ENCODE measurements around the gene BBLN.
"Not testable (repeated sequence)": the region's sequence is repeated elsewhere in the genome, so short reads cannot be mapped to it uniquely, and the experiment has no call there.

Gene BBLN, protein sequence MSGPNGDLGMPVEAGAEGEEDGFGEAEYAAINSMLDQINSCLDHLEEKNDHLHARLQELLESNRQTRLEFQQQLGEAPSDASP

DNA sequence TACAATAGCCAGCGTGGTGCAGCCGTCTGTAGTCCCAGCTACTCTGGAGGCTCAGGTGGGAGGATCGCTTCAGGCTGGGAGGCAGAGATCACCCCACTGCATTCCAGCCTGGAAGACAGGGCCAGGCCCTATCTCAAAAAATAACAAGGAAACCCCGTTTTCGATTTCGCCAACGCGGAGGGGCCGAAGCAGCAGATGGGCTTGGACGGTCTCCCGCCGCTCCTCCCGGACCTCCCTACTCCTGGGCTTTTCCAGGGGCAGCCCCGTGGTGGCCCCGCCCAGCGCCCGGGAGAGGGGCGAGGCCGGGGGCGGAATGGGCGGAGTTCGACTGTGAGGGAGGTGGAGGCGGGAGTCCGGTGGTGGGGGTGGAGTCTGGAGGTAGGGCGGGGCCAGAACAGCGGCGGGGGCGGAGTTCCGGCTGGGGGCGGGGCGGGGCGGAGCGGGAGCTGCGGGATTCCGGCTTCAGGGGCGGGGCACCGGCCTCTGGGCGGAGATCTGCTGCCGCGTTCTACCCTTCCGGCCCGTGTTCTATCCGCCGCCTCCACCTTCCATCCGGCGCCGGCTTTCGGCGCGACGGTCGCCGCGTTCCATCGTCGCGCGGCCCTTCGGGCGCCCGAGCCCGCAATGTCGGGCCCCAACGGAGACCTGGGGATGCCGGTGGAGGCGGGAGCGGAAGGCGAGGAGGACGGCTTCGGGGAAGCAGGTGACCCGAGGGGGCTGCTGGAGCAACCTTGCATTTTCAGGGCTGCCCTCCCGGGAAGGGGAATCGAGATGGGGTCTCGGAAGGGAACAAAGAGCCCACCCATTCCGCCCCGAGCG is at the start of gene BBLN:
TSS of gene BBLN (plus strand) at position 482 of the 819 bp plus-strand sequence. CDS start at position 625, 143 bp downstream.
- peak; percentile 85 to 87 for DNase-seq (ENCODE audit: low read depth in 2 of 2, low spot score in 1 of 2)

GRCh38 chr9:128111726-128112125 is 48.3 kb upstream of the BBLN start:
- DNase-seq (ENCODE audit: low read depth in 2 of 2, low spot score in 1 of 2): not testable (repeated sequence)

DNA sequence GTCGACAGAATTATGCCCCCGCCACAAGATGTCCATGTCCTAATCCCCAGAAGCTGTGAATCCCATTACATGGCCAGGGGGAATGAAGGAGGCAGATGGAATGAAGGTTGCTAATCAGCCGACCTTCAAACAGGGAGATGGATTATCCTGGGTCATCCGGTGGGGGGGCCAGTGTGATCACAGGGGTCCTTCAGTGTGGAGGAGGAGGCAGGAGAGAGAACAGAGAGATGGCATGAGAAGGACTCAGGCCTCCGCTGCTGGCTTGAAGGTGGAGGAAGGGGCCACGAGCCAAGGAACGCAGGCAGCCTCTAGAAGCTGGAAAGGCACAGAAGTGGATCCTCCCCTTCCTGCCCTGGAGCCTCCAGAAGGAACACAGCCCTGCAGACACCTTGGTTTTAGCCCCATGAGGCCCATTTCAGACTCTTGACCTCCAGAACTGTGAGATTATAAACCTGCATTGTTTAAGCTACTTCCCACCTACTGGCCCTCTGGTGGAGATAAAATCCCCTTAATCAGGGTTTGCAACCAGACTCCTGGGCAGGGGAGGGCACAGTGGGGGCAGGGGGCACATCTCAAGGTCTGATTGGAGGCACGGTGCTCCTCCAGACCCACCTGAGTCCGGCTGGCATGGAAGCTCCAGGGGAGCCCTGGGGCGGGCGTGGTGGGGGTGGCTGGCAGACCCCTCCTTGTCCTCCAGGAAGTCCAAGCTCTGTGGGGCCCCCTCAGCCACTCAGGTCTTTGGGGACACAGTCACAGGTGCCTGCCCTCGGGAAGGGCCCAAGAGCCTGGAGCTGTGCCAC is 46.3 kb upstream of the BBLN start:
- DNase-seq (ENCODE audit: low read depth in 2 of 2, low spot score in 1 of 2): no peak

- DNase-seq (ENCODE audit: low read depth in 2 of 2, low spot score in 1 of 2): no peak
Measured at GRCh38 chr9:128114326-128115186, 45.5 kb upstream of the BBLN start.

- DNase-seq (ENCODE audit: low read depth in 2 of 2, low spot score in 1 of 2): no peak
Measured at GRCh38 chr9:128115187-128116103, 44.6 kb upstream of the BBLN start.

- no peak for DNase-seq (ENCODE audit: low read depth in 2 of 2, low spot score in 1 of 2)
Measured at GRCh38 chr9:128116104-128117083, 43.7 kb upstream of the BBLN start.

GRCh38 chr9:128117613-128118471 is 42.2 kb upstream of the BBLN start:
- peak; percentile 95 to 98 for DNase-seq (ENCODE audit: low read depth in 2 of 2, low spot score in 1 of 2)

GRCh38 chr9:128118472-128118857 is 41.6 kb upstream of the BBLN start:
- no peak for DNase-seq (ENCODE audit: low read depth in 2 of 2, low spot score in 1 of 2)

- DNase-seq (ENCODE audit: low read depth in 2 of 2, low spot score in 1 of 2): no peak
Measured at GRCh38 chr9:128118971-128119665, 40.9 kb upstream of the BBLN start.

GRCh38 chr9:128120061-128120740 is 39.9 kb upstream of the BBLN start:
- DNase-seq (ENCODE audit: low read depth in 2 of 2, low spot score in 1 of 2): no peak

- DNase-seq (ENCODE audit: low read depth in 2 of 2, low spot score in 1 of 2): no peak
Measured at GRCh38 chr9:128120741-128121465, 39.2 kb upstream of the BBLN start.

DNA sequence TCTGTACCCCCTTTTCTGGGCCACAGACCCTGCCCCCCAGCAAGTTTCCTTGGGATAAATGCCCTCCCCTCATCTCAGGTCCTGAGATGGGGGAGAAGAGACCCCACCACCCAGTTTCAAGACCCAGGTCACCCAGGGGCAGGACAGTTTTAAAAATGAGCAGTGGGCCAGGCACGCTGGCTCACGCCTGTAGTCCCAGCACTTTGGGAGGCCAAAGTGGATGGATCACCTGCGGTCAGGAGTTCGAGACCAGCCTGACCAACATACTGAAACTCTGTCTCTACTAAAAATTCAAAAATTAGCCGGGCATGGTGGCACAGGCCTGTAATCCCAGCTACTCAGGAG is 38.6 kb upstream of the BBLN start:
- no peak for DNase-seq (ENCODE audit: low read depth in 2 of 2, low spot score in 1 of 2)

DNA sequence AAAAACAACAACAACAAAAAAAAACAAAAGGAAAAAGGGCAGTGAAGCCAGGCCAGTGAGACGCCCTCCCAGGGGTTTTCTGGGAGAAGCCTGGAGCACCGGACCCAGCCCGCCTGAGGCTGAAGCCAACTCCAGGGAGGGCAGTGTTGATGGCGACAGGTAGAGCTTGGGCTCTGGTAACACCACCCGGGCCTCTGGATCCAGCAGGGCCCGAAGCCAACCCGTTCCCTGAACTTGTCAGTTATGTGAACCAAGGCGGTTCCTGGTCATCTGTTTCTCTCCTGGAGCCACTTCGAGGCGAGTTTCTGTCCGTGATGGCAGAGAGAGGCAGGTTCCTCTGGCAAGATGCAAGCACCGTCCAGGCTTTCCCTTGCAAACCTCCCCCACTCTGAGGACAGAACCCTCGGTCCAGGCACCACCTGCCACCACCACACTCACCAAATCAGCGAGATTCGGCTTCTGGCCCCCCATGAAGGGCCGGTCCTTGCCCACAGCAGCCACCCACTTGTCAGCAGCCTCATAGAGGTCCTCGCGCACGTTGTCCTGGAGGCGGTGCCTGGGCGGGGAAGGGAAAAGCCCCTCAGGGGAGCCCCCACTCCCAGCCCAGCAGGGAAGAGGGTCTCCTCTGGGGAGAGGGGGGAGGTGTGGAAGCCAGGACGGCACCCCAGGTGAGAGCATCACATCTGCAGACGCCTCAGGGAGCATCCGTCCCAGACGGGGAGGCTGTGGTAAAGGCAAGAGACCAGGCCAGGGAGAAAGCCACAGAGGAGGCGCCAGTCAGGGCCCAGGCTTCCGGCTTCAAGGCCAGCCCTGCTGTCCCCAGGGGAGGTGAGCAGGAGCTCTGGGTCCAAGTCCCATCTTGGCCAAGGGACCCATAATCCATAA is 37.9 kb upstream of the BBLN start:
- DNase-seq (ENCODE audit: low read depth in 2 of 2, low spot score in 1 of 2): no peak

- DNase-seq (ENCODE audit: low read depth in 2 of 2, low spot score in 1 of 2): no peak
Measured at GRCh38 chr9:128122809-128123175, 37.3 kb upstream of the BBLN start.

DNA sequence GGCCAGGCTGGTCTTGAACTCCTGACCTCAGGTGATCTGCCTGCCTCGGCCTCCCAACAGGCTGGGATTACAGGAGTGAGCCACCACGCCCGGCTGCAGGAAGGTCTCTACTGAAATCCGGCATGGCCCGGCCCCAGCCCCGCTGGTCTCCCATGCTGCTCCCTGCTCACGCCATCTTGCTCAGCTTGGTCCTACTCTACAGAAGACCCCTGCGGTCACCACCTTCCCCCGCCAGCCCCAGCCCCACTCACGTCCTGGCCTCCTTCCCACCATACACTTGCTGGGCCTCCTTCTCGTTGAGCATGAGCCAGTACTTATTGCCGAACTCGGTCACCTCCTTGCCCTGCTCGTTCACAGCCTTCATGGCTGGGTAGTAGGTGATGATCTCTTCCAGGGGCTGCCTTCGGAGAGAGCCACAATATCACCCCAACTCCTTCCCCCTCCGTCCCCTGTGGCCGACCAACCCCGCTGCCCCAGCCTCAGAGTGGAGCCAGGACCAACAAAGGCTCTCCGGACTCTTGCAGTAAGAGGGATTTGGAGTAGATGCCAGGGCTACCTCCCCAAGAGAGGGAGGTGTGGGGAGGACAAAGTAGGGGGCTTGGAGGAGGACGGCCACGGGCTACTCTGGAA is 36.5 kb upstream of the BBLN start:
- no peak for DNase-seq (ENCODE audit: low read depth in 2 of 2, low spot score in 1 of 2)

All from stimulated activated CD8-positive, alpha-beta memory T cell treated with anti-CD3 and anti-CD28 coated beads, Interleukin-4, amount 100 ng/mL, for 1 hour (primary cell).